ENCODE results near the gene GABBR1.

- no peak for TF ChIP-seq EZH2 (IDR thresholded peaks at IDR 0.05)
- TF ChIP-seq POLR2AphosphoS5 (IDR thresholded peaks at IDR 0.05; ENCODE audit: borderline replicate concordance, low read depth, low read length), result no peak
Observed at GRCh38 chr6:29679962-29680361, 47.0 kb upstream of the GABBR1 start.

Data from SK-N-MC (cell line).